GM23338 (cell line): ENCODE measurements around the gene EIF3L. TPM values are rescaled to one million over a fixed set of nuclear protein-coding genes. Genes with fewer than 3 reads are reported as not detected.

Source experiments
- ATAC-seq: fragments of 200-7000 bp; cut with Tn5 transposase; 3 replicates; pipeline ENCODE4 v1.9.1; 2020
- DNase-seq: peaks from one replicate; pipeline ENCODE4 v3.0.0-alpha.2; 2015; ENCODE audit warnings: low spot score
- H2AFZ ChIP-seq: fragments of 200-600 bp; sonication (generic); 2 replicates; pipeline ENCODE4 v1.8.0; 2016; ENCODE audit warnings: antibody characterized with exemption, mild to moderate bottlenecking, moderate library complexity
- H3F3A ChIP-seq: fragments of 200-600 bp; sonication (generic); replicated peaks from 2 replicates; pipeline ENCODE4 v1.8.0; 2017; ENCODE audit warnings: antibody characterized with exemption, mixed run types, low read depth
- H3K27ac ChIP-seq: fragments of 200-600 bp; sonication (generic); 2 replicates; pipeline ENCODE4 v1.6.1; 2016; ENCODE audit warnings: low read depth
- H3K27me3 ChIP-seq: fragments of 200-600 bp; sonication (generic); 2 replicates; pipeline ENCODE4 v1.8.0; 2016; ENCODE audit warnings: mild to moderate bottlenecking, mixed run types, moderate library complexity; ENCODE audit not compliant: insufficient read depth
- H3K36me3 ChIP-seq: fragments of 200-600 bp; sonication (generic); 2 replicates; pipeline ENCODE4 v1.8.0; 2016; ENCODE audit warnings: mild to moderate bottlenecking; ENCODE audit not compliant: insufficient read depth
- H3K4me1 ChIP-seq: fragments of 200-600 bp; sonication (generic); 2 replicates; pipeline ENCODE4 v1.8.0; 2016; ENCODE audit warnings: mild to moderate bottlenecking, moderate library complexity; ENCODE audit not compliant: insufficient read depth
- H3K4me2 ChIP-seq: fragments of 200-600 bp; sonication (generic); 2 replicates; pipeline ENCODE4 v1.7.1; 2017; ENCODE audit warnings: mixed run types
- H3K4me3 ChIP-seq: fragments of 200-600 bp; sonication (generic); 2 replicates; pipeline ENCODE4 v1.6.1; 2016; ENCODE audit warnings: mixed run types
- H3K79me2 ChIP-seq: fragments of 200-600 bp; sonication (generic); replicated peaks from 2 replicates; pipeline ENCODE4 v1.8.0; 2017; ENCODE audit warnings: mild to moderate bottlenecking; ENCODE audit not compliant: insufficient read depth
- H3K9me2 ChIP-seq: fragments of 200-600 bp; sonication (generic); 2 replicates; pipeline ENCODE4 v1.8.0; 2017; ENCODE audit not compliant: insufficient read depth
- H4K20me1 ChIP-seq: fragments of 200-600 bp; sonication (generic); replicated peaks from 2 replicates; pipeline ENCODE4 v1.8.0; 2017; ENCODE audit warnings: mild to moderate bottlenecking; ENCODE audit not compliant: insufficient read depth
- H3K27ac Mint-ChIP-seq: 2 replicates; pipeline ENCODE4 v1.8.0; 2020; ENCODE audit warnings: inconsistent platforms, mild to moderate bottlenecking, moderate library complexity, mixed read lengths
- H3K27me3 Mint-ChIP-seq: 3 replicates; pipeline ENCODE4 v1.8.0; 2022; ENCODE audit warnings: low read depth, mild to moderate bottlenecking, moderate library complexity, mixed read lengths, inconsistent platforms; ENCODE audit not compliant: insufficient read depth, poor library complexity
- H3K36me3 Mint-ChIP-seq: 3 replicates; pipeline ENCODE4 v1.8.0; 2021; ENCODE audit warnings: low read depth, mild to moderate bottlenecking, inconsistent platforms, moderate library complexity, mixed read lengths
- H3K4me1 Mint-ChIP-seq: 3 replicates; pipeline ENCODE4 v1.8.0; 2020; ENCODE audit warnings: mild to moderate bottlenecking, inconsistent platforms, mixed read lengths
- H3K4me3 Mint-ChIP-seq: 3 replicates; pipeline ENCODE4 v1.8.0; 2021; ENCODE audit warnings: moderate library complexity, mild to moderate bottlenecking, inconsistent platforms, mixed read lengths
- H3K9me3 Mint-ChIP-seq: 3 replicates; pipeline ENCODE4 v1.8.0; 2020; ENCODE audit warnings: moderate library complexity, mild to moderate bottlenecking, inconsistent platforms, mixed read lengths
- CREB1 ChIP-seq: fragments of 250-450 bp; sonication (Bioruptor Pico); IDR thresholded peaks from 2 replicates; pipeline ENCODE4 v1.5.0; 2020; ENCODE audit warnings: low read depth, mild to moderate bottlenecking, moderate library complexity
- ETS1 ChIP-seq: IDR thresholded peaks from 2 replicates; pipeline ENCODE4 v1.6.1; 2016; ENCODE audit warnings: antibody characterized with exemption
- EZH2 ChIP-seq: fragments of 200-600 bp; sonication (generic); IDR thresholded peaks from one replicate; pipeline ENCODE4 v1.8.0; 2017; ENCODE audit warnings: antibody characterized with exemption, mild to moderate bottlenecking, low read depth; ENCODE audit not compliant: unreplicated experiment
- EZH2phosphoT487 ChIP-seq: fragments of 200-600 bp; sonication (generic); IDR thresholded peaks from one replicate; pipeline ENCODE4 v1.8.1; 2018; ENCODE audit warnings: antibody characterized with exemption; ENCODE audit not compliant: unreplicated experiment
- JUNB ChIP-seq: IDR thresholded peaks from one replicate; pipeline ENCODE4 v1.6.1; 2016; ENCODE audit warnings: antibody characterized with exemption; ENCODE audit not compliant: unreplicated experiment
- POLR2AphosphoS5 ChIP-seq: IDR thresholded peaks from 2 replicates; pipeline ENCODE4 v1.6.1; 2016; ENCODE audit warnings: antibody characterized with exemption, low read depth
- STAT1 ChIP-seq: IDR thresholded peaks from one replicate; pipeline ENCODE4 v1.6.1; 2016; ENCODE audit warnings: antibody characterized with exemption; ENCODE audit not compliant: unreplicated experiment
- ZNF114 ChIP-seq: fragments of 250-450 bp; sonication (Bioruptor Pico); IDR thresholded peaks from 2 replicates; pipeline ENCODE4 v1.5.0; 2020; ENCODE audit warnings: mild to moderate bottlenecking, moderate library complexity
- ZNF462 ChIP-seq: fragments of 250-450 bp; sonication (Bioruptor Pico); IDR thresholded peaks from 2 replicates; pipeline ENCODE4 v1.5.0; 2020; ENCODE audit warnings: mild to moderate bottlenecking, moderate library complexity
- polyA plus RNA-seq: library from polyadenylated mRNA; unstranded; fragments of >200 nt; fragmentation: Nextera tagmentation; extraction: Ambion mirVana; gene quantifications from 2 replicates; pipeline ENCODE4 v1.2.1, GENCODE V29; 2016
- total RNA-seq: library from RNA; depleted of rRNA; stranded (reverse); fragments of >200 nt; shearing (Covaris generic); gene quantifications from 2 replicates; pipeline ENCODE4 v1.2.3, GENCODE V29; 2014
- TF ChIP-seq, protein P1 (sequence below): IDR thresholded peaks from one replicate; pipeline ENCODE4 v1.6.1; 2018; ENCODE audit warnings: antibody characterized with exemption; ENCODE audit not compliant: unreplicated experiment

Gene EIF3L
- total and polyA plus RNA-seq, 2 experiments from 2014 or later: 430 to 459 TPM

- no peaks in the 10 kb centered on the region for H3F3A ChIP-seq
- Mint-ChIP-seq H3K27ac (no peak overlapping the region), H3K4me3 (no peak overlapping the region), H3K36me3 (peaks cover 9% of the 10 kb centered on the region; the same call in 2 of the 3 replicates), H3K4me1 (no peaks in the 10 kb centered on the region), H3K27me3 (peaks cover 6% of the 10 kb centered on the region), H3K9me3 (no peaks in the 10 kb centered on the region)
- H3K36me3 ChIP-seq: no peaks in the 10 kb centered on the region
- no peaks in the 10 kb centered on the region for H4K20me1 ChIP-seq
- no peaks in the 10 kb centered on the region for H3K79me2 ChIP-seq
- no peak overlapping the region for H2AFZ ChIP-seq
- no peak overlapping the region for H3K27ac ChIP-seq
- H3K4me2 ChIP-seq: no peak overlapping the region
- DNase-seq (no peak), ATAC-seq (no peak)
- H3K9me2 ChIP-seq: no peaks in the 10 kb centered on the region
- H3K27me3 ChIP-seq: no peaks in the 10 kb centered on the region
- H3K4me1 ChIP-seq: no peaks in the 10 kb centered on the region
- no peak overlapping the region for H3K4me3 ChIP-seq
- no peak for TF ChIP-seq STAT1
- TF ChIP-seq, protein P1, sequence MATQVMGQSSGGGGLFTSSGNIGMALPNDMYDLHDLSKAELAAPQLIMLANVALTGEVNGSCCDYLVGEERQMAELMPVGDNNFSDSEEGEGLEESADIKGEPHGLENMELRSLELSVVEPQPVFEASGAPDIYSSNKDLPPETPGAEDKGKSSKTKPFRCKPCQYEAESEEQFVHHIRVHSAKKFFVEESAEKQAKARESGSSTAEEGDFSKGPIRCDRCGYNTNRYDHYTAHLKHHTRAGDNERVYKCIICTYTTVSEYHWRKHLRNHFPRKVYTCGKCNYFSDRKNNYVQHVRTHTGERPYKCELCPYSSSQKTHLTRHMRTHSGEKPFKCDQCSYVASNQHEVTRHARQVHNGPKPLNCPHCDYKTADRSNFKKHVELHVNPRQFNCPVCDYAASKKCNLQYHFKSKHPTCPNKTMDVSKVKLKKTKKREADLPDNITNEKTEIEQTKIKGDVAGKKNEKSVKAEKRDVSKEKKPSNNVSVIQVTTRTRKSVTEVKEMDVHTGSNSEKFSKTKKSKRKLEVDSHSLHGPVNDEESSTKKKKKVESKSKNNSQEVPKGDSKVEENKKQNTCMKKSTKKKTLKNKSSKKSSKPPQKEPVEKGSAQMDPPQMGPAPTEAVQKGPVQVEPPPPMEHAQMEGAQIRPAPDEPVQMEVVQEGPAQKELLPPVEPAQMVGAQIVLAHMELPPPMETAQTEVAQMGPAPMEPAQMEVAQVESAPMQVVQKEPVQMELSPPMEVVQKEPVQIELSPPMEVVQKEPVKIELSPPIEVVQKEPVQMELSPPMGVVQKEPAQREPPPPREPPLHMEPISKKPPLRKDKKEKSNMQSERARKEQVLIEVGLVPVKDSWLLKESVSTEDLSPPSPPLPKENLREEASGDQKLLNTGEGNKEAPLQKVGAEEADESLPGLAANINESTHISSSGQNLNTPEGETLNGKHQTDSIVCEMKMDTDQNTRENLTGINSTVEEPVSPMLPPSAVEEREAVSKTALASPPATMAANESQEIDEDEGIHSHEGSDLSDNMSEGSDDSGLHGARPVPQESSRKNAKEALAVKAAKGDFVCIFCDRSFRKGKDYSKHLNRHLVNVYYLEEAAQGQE: no peak
- no peak for TF ChIP-seq CREB1 (CRISPR knock-in tag)
- TF ChIP-seq ETS1: no peak
- no peak for TF ChIP-seq EZH2
- TF ChIP-seq EZH2phosphoT487: no peak
- no peak for TF ChIP-seq JUNB
- no peak for TF ChIP-seq ZNF462 (CRISPR knock-in tag)
- TF ChIP-seq ZNF114 (CRISPR knock-in tag): no peak
- TF ChIP-seq POLR2AphosphoS5: no peak
These were observed 76.1 kb downstream of the EIF3L start for GRCh38 chr22:37925330-37925729.
